GM23338 (cell line): ENCODE results near the gene CDR2L.

Source experiments
- EZH2 ChIP-seq: fragments of 200-600 bp; sonication (generic); IDR thresholded peaks from one replicate; pipeline ENCODE4 v1.8.0; 2017; ENCODE audit warnings: antibody characterized with exemption, mild to moderate bottlenecking, low read depth; ENCODE audit not compliant: unreplicated experiment
- EZH2phosphoT487 ChIP-seq: fragments of 200-600 bp; sonication (generic); IDR thresholded peaks from one replicate; pipeline ENCODE4 v1.8.1; 2018; ENCODE audit warnings: antibody characterized with exemption; ENCODE audit not compliant: unreplicated experiment
- JUNB ChIP-seq: IDR thresholded peaks from one replicate; pipeline ENCODE4 v1.6.1; 2016; ENCODE audit warnings: antibody characterized with exemption; ENCODE audit not compliant: unreplicated experiment
- POLR2AphosphoS5 ChIP-seq: IDR thresholded peaks from 2 replicates; pipeline ENCODE4 v1.6.1; 2016; ENCODE audit warnings: antibody characterized with exemption, low read depth
- STAT1 ChIP-seq: IDR thresholded peaks from one replicate; pipeline ENCODE4 v1.6.1; 2016; ENCODE audit warnings: antibody characterized with exemption; ENCODE audit not compliant: unreplicated experiment
- TF ChIP-seq, protein P1 (sequence below), 2 experiments: fragments of 200-600 bp in 1 of 2; sonication (generic) in 1 of 2; conservative IDR thresholded peaks; 2 replicates each; pipeline versions ENCODE4 v1.5.1 to v1.6.1; 2016 to 2017; ENCODE audit warnings: antibody characterized with exemption in 2 of 2, low read depth in 2 of 2, mild to moderate bottlenecking in 2 of 2, moderate library complexity in 1 of 2
- TF ChIP-seq, protein P2 (sequence below): IDR thresholded peaks from one replicate; pipeline ENCODE4 v1.6.1; 2018; ENCODE audit warnings: antibody characterized with exemption; ENCODE audit not compliant: unreplicated experiment

DNA sequence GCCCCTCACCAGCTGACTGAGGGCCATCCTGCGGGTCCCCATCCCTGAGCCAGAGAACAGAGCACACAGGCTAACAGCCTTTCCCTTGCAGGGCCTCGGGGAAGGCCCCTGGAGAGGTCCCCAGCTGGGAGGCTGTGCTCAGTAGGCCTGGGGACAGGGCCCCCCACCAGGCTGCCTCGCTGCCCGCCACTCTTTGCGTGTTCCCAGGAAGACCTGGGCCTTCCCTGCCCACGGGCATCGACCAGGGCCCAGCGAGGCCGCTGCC is 15.7 kb upstream of the CDR2L start:
- TF ChIP-seq, protein P1, sequence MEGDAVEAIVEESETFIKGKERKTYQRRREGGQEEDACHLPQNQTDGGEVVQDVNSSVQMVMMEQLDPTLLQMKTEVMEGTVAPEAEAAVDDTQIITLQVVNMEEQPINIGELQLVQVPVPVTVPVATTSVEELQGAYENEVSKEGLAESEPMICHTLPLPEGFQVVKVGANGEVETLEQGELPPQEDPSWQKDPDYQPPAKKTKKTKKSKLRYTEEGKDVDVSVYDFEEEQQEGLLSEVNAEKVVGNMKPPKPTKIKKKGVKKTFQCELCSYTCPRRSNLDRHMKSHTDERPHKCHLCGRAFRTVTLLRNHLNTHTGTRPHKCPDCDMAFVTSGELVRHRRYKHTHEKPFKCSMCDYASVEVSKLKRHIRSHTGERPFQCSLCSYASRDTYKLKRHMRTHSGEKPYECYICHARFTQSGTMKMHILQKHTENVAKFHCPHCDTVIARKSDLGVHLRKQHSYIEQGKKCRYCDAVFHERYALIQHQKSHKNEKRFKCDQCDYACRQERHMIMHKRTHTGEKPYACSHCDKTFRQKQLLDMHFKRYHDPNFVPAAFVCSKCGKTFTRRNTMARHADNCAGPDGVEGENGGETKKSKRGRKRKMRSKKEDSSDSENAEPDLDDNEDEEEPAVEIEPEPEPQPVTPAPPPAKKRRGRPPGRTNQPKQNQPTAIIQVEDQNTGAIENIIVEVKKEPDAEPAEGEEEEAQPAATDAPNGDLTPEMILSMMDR (conservative IDR thresholded peaks at IDR 0.05; ENCODE audit: low read depth in 2 of 2), result no peak
- no peak for TF ChIP-seq EZH2
- no peak for TF ChIP-seq EZH2phosphoT487
- TF ChIP-seq, protein P2, sequence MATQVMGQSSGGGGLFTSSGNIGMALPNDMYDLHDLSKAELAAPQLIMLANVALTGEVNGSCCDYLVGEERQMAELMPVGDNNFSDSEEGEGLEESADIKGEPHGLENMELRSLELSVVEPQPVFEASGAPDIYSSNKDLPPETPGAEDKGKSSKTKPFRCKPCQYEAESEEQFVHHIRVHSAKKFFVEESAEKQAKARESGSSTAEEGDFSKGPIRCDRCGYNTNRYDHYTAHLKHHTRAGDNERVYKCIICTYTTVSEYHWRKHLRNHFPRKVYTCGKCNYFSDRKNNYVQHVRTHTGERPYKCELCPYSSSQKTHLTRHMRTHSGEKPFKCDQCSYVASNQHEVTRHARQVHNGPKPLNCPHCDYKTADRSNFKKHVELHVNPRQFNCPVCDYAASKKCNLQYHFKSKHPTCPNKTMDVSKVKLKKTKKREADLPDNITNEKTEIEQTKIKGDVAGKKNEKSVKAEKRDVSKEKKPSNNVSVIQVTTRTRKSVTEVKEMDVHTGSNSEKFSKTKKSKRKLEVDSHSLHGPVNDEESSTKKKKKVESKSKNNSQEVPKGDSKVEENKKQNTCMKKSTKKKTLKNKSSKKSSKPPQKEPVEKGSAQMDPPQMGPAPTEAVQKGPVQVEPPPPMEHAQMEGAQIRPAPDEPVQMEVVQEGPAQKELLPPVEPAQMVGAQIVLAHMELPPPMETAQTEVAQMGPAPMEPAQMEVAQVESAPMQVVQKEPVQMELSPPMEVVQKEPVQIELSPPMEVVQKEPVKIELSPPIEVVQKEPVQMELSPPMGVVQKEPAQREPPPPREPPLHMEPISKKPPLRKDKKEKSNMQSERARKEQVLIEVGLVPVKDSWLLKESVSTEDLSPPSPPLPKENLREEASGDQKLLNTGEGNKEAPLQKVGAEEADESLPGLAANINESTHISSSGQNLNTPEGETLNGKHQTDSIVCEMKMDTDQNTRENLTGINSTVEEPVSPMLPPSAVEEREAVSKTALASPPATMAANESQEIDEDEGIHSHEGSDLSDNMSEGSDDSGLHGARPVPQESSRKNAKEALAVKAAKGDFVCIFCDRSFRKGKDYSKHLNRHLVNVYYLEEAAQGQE, result no peak
- no peak for TF ChIP-seq JUNB
- no peak for TF ChIP-seq POLR2AphosphoS5
- TF ChIP-seq STAT1, result no peak
